GM21786 (cell line): ENCODE measurements around the gene IGSF21.
"Not testable (repeated sequence)": the region's sequence is repeated elsewhere in the genome, so short reads cannot be mapped to it uniquely, and the experiment has no call there.

Experiments used
- ATAC-seq: cut with Tn5 transposase; IDR thresholded peaks from one replicate; pipeline ENCODE4 v1.9.1; 2021; ENCODE audit not compliant: unreplicated experiment

Gene IGSF21

GRCh38 chr1:18350747-18351146 lies 243.1 kb downstream of the IGSF21 start:
- ATAC-seq = no peak

GRCh38 chr1:18351735-18352134 lies 244.1 kb downstream of the IGSF21 start:
- no peak for ATAC-seq

GRCh38 chr1:18352636-18353265 lies 245.2 kb downstream of the IGSF21 start:
- ATAC-seq = no peak

- no peak for ATAC-seq
Measured at GRCh38 chr1:18353528-18353927, 245.9 kb downstream of the IGSF21 start.

DNA sequence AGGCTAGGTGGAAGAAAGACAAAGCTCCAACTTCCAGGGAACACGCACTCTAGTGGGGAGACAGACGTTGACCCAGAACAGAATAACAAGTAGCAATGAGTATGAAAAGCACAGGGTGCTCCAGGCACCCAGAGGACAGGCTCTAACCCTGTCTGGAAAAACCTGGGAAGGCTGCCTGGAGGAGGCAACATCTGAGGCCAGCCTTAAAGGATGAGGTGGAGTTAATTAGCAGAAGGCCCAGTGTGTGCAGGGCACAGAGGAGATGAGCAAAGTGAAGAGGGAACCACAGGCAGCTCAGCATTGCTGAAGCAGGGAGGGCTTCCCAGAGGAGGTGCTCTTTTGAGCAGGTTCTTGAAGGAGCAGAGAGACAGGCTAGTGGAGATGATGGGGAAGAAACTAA lies 246.4 kb downstream of the IGSF21 start:
- no peak for ATAC-seq

- no peak for ATAC-seq
Measured at GRCh38 chr1:18354612-18355011, 247.0 kb downstream of the IGSF21 start.

DNA sequence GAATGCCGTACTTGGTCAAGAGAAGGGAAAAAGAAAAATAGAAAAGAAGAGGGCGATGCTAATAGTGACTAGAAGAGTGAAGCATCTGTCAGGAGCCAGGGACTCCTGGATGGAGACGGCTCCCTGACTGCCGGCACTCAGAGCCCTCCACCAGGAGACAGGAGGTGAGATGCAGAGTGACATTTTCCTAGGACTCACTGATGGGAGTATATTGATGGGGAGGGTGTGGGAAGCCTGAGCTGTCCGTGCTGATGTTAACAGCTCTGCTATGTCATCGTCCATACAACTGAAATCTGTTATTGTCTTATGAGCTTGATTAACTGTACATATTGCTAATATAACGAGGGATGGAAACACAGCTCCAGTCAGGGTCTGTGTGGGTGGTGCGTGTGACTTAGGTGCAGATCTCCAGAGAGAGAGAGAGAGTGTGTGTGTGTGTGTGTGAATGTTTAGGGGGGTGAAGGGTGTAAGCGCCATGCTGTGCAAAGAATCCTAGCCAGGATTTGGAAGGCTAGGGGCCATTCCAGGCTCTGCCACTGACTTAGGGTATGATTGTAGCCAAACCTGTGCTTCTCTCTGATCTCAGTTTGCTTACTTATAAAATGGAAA lies 250.1 kb downstream of the IGSF21 start:
- ATAC-seq = no peak

DNA sequence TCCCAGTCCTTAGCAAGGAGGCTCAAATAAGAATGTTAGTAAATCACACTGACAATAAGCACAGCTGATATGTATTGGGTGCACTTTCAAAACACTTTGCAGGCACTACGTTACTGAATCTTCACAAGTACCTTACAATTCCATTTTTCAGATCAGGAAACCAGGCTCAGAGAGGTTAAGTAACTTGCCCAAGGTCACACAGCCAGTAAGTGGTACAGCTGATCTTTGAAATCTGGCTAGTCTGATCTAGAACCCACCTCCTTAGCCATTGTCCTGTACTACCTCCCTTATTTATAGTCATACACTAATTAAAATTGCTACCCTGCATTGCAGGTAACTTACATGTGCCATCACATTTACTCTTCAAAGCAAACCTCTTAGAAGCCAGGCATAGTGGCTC lies 251.0 kb downstream of the IGSF21 start:
- no peak for ATAC-seq

GRCh38 chr1:18360251-18360650 lies 252.7 kb downstream of the IGSF21 start:
- ATAC-seq = no peak

- no peak for ATAC-seq
Measured at GRCh38 chr1:18362150-18362549, 254.6 kb downstream of the IGSF21 start.

DNA sequence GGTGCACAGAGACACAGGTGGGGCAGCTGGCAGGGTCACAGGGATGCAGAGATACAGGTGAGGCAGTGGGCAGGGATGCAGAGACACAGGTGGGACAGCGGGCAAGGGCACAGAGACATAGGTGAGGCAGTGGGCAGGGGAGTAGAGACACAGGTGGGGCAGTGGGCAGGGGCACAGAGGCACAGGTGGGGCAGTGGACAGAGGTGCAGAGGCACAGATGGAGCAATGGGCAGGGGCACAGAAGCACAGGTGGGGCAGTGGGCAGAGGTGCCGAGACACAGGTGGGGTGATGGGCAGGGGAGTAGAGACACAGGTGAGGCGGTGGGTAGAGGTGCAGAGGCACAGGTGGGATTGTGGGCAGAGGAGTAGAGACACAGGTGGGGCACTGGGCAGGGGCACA lies 255.8 kb downstream of the IGSF21 start:
- no peak for ATAC-seq

GRCh38 chr1:18365099-18365705 lies 257.6 kb downstream of the IGSF21 start:
- ATAC-seq = no peak

- ATAC-seq = not testable (repeated sequence)
Measured at GRCh38 chr1:18372505-18372904, 264.9 kb downstream of the IGSF21 start.

DNA sequence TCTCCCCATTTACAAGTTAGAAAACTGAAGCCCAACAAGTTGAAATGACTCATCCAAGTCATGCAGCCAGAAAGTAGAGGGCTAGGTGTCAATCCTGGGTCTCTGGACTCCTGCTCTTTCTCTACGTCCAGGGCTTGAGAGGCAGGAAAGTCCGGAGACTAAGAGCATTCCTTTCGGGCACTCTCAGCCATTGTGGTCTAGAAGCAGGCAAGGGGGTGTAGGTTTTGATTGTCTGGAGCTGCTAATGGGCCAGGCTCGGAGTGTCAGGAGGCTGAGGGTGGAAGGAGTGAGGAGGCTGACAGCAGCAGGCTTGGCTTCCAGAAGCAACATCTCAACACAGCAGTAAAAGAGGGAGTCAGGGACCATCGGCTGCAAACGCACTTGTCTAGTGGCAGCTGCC lies 265.6 kb downstream of the IGSF21 start:
- no peak for ATAC-seq

GRCh38 chr1:18373882-18374493 lies 266.4 kb downstream of the IGSF21 start:
- ATAC-seq = no peak

- no peak for ATAC-seq
Measured at GRCh38 chr1:18376661-18377060, 269.1 kb downstream of the IGSF21 start.

DNA sequence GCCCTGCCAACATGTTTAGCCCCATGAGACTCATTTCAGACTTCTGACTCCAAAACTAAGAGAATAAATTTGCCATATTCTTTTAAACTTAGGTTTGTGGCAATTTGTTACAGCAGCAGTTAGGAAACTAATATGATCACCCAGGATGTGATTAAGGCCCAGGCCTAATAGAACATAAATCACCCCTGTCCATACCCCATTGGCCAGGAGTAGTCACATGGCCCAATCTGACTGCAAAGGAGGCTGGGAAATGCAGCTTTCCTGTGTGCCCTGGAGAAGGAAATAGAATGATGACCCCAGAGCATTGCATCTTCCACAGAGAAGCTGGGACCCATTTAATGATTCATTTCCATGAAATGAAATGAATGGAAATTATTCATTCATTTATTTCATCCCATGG lies 272.7 kb downstream of the IGSF21 start:
- no peak for ATAC-seq

- no peak for ATAC-seq
Measured at GRCh38 chr1:18384059-18384458, 276.5 kb downstream of the IGSF21 start.

DNA sequence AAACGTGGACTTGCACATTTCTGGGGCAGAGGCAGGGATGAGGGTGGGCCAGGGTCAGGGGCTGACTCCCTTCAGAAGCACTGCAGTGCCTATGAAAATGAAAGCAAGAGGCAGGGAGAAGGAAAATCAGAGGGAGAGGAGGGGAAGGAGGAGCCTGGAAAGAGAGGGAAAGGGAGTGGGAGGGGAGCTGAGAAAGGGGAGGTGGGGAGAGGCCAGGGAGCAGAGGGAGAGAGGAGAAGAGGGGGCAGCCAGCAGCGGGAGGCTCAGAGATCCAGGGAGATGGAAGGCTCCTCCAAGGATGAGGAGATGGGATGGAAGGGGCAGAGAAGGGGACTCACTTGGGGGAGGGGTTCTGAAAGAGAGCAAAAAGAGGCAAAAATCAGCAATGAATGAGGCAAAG lies 276.9 kb downstream of the IGSF21 start:
- ATAC-seq = no peak

DNA sequence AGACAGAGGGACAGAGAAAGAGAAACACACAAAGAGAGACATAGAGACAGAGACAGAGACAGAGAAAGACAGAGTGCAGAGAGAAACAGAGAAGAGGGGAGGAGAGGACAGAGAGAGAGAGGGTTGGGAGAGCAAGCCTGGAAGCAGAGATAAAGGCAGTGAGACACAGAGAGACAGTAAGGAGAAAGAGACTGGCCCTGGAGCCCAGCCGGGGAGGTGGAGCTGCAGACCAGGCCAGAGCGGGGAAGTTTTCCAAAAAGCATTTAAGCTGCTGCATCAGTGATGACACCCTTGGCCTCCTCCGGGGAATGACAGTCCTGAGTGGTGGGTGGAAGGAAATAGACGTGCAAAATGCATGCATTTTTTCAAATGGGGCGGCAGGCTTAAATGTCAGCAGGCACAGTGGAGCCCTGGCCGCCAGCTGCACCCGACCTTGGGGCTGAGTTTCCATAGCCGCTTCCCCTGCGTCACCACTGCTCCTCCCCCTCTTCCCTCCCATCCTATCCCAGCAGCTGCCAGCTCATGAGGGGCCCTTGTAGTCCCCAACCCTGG lies 277.7 kb downstream of the IGSF21 start:
- no peak for ATAC-seq

DNA sequence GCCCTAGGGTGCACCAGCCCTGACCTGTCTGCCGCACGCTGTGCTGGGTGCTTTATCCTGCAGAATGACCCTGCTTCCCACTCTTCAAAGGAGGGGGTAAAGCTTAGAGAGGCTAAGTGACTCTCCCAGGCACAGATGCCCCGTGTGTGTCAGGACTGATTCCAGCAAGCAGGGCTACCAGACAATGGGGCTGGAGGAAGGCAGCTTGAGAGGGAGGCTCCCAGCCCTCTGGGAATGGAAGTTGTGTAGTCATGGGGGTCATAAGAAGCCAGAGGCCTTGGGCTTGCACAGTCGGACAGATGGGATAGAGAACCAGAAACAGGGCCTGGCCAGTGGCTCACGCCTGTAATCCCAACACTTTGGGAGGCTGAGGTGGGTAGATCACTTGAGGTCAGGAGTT lies 279.0 kb downstream of the IGSF21 start:
- no peak for ATAC-seq

DNA sequence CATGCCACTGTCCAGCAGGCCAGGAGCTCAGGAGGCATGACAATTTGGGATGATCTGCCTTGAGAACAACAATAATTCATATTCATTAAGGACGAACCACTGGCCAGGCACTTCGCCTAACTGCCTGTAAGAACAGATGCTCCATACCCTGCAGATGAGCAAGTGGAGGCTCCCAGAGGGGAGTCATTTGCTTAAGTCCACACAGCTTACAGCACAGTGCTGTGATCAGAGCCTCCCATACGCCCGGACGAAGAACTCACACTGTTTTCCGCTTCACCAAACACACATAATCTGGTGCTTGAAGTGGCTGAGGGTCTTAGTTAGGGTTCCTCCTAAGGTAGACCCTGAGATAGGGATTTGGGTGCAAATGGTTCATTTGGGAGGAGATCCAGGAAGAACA lies 279.7 kb downstream of the IGSF21 start:
- no peak for ATAC-seq
